Measurements from ENCODE around the gene VWA5B1.

VWA5B1 gene

GRCh38 chr1:20345419-20345818 is 54.7 kb downstream of the VWA5B1 start:
- FAIRE-seq (no peak), DNase-seq (ENCODE audit: extremely low spot score, insufficient read length, low read depth) (no peak)

- no peak for FAIRE-seq
- DNase-seq (ENCODE audit: extremely low spot score, insufficient read length, low read depth) = no peak
These were observed 55.8 kb downstream of the VWA5B1 start for GRCh38 chr1:20346433-20346832.

- FAIRE-seq (no peak), DNase-seq (ENCODE audit: extremely low spot score, insufficient read length, low read depth) (no peak)
These were observed 57.0 kb downstream of the VWA5B1 start for GRCh38 chr1:20347699-20348098.

- no peak for DNase-seq (ENCODE audit: extremely low spot score, insufficient read length, low read depth)
- no peak for FAIRE-seq
These were observed 57.7 kb downstream of the VWA5B1 start for GRCh38 chr1:20348326-20348915.

- FAIRE-seq (no peak), DNase-seq (ENCODE audit: extremely low spot score, insufficient read length, low read depth) (no peak)
These were observed 58.9 kb downstream of the VWA5B1 start for GRCh38 chr1:20349561-20349960.

- no peak for FAIRE-seq
- DNase-seq (ENCODE audit: extremely low spot score, insufficient read length, low read depth) = no peak
These were observed 59.3 kb downstream of the VWA5B1 start for GRCh38 chr1:20349971-20350370.

GRCh38 chr1:20350421-20350820 is 59.7 kb downstream of the VWA5B1 start:
- DNase-seq (ENCODE audit: extremely low spot score, insufficient read length, low read depth) (no peak), FAIRE-seq (no peak)

GRCh38 chr1:20351911-20352701 is 61.4 kb downstream of the VWA5B1 start:
- FAIRE-seq = no peak
- DNase-seq (ENCODE audit: extremely low spot score, insufficient read length, low read depth) = no peak

- FAIRE-seq = no peak
- DNase-seq (ENCODE audit: extremely low spot score, insufficient read length, low read depth) = no peak
These were observed 63.2 kb downstream of the VWA5B1 start for GRCh38 chr1:20353836-20354235.

- no peak for DNase-seq (ENCODE audit: extremely low spot score, insufficient read length, low read depth)
- no peak for FAIRE-seq
These were observed 63.9 kb downstream of the VWA5B1 start for GRCh38 chr1:20354610-20355009.

GRCh38 chr1:20355101-20355827 is 64.6 kb downstream of the VWA5B1 start:
- FAIRE-seq = no peak
- no peak for DNase-seq (ENCODE audit: extremely low spot score, insufficient read length, low read depth)

GRCh38 chr1:20355828-20356735 is 65.4 kb downstream of the VWA5B1 start:
- FAIRE-seq = no peak

GRCh38 chr1:20356850-20357459 is 66.3 kb downstream of the VWA5B1 start:
- DNase-seq (ENCODE audit: extremely low spot score, insufficient read length, low read depth) (no peak), FAIRE-seq (no peak)

More at GRCh38 chr1:20355828-20356735, 65.4 kb downstream of the VWA5B1 start:
- no peak for DNase-seq (ENCODE audit: extremely low spot score, insufficient read length, low read depth)

- no peak for FAIRE-seq
These were observed 67.1 kb downstream of the VWA5B1 start for GRCh38 chr1:20357796-20358195.

GRCh38 chr1:20358761-20359263 is 68.1 kb downstream of the VWA5B1 start:
- FAIRE-seq = no peak

More at GRCh38 chr1:20357796-20358195, 67.1 kb downstream of the VWA5B1 start:
- no peak for DNase-seq (ENCODE audit: extremely low spot score, insufficient read length, low read depth)

GRCh38 chr1:20359451-20360330 is 69.0 kb downstream of the VWA5B1 start:
- DNase-seq (ENCODE audit: extremely low spot score, insufficient read length, low read depth) (no peak), FAIRE-seq (peak; percentile 51)

More at GRCh38 chr1:20358761-20359263, 68.1 kb downstream of the VWA5B1 start:
- no peak for DNase-seq (ENCODE audit: extremely low spot score, insufficient read length, low read depth)

GRCh38 chr1:20361401-20361800 is 70.7 kb downstream of the VWA5B1 start:
- FAIRE-seq (no peak), DNase-seq (ENCODE audit: extremely low spot score, insufficient read length, low read depth) (no peak)

- FAIRE-seq (no peak), DNase-seq (ENCODE audit: extremely low spot score, insufficient read length, low read depth) (no peak)
These were observed 71.2 kb downstream of the VWA5B1 start for GRCh38 chr1:20361805-20362381.

All from GM18507 (cell line).